ENCODE measurements around the gene USP12. TPM values are rescaled to one million over a fixed set of nuclear protein-coding genes. Genes with fewer than 3 reads are reported as not detected.

The USP12 gene
- total RNA-seq, 2 donors from 2014 or later = 11.6 to 23.0 TPM

DNA sequence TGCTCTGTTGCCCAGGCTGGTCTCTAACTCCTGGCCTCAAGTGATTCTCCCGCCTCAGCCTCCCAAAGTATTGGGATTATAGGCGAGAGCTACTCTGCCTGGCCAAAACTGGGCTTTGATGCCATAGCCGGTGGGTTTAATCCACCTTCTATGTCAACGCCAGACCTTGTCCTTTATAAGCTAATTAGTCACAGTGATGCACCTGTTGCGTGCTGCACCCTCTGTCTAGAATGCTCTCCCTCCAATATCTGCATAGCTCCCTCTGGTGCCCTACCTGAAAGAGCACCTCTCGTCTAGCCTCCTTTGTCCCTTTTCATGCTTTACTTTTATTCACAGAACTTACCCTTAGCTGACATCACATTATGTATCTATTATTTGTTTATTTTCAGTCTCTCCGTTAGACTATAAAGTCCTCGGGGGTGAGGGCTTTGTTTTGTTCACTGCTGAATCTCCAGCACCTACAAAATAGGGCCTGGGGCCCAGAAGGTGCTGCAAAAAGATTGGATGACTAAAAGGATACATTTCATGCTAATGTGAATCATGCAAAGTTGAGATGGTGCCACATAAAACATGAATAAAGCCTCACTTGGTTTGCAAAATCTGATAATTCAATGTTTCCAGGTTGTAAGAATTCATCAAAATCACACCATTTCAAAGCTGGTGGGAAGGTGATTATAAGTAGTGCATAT lies 148.1 kb downstream of the USP12 start:
- Histone ChIP-seq H3K4me1 (no peaks in the 10 kb centered on the region), H3K9me3 (no peaks in the 10 kb centered on the region), H3K27ac (no peak overlapping the region), H3K27me3 (no peaks in the 10 kb centered on the region), H3K36me3 (no peaks in the 10 kb centered on the region), H3K4me3 (no peak overlapping the region)
- TF ChIP-seq, protein P1, sequence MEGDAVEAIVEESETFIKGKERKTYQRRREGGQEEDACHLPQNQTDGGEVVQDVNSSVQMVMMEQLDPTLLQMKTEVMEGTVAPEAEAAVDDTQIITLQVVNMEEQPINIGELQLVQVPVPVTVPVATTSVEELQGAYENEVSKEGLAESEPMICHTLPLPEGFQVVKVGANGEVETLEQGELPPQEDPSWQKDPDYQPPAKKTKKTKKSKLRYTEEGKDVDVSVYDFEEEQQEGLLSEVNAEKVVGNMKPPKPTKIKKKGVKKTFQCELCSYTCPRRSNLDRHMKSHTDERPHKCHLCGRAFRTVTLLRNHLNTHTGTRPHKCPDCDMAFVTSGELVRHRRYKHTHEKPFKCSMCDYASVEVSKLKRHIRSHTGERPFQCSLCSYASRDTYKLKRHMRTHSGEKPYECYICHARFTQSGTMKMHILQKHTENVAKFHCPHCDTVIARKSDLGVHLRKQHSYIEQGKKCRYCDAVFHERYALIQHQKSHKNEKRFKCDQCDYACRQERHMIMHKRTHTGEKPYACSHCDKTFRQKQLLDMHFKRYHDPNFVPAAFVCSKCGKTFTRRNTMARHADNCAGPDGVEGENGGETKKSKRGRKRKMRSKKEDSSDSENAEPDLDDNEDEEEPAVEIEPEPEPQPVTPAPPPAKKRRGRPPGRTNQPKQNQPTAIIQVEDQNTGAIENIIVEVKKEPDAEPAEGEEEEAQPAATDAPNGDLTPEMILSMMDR (IDR thresholded peaks at IDR 0.05) = no peak
- DNase-seq (ENCODE audit: low spot score) = no peak

DNA sequence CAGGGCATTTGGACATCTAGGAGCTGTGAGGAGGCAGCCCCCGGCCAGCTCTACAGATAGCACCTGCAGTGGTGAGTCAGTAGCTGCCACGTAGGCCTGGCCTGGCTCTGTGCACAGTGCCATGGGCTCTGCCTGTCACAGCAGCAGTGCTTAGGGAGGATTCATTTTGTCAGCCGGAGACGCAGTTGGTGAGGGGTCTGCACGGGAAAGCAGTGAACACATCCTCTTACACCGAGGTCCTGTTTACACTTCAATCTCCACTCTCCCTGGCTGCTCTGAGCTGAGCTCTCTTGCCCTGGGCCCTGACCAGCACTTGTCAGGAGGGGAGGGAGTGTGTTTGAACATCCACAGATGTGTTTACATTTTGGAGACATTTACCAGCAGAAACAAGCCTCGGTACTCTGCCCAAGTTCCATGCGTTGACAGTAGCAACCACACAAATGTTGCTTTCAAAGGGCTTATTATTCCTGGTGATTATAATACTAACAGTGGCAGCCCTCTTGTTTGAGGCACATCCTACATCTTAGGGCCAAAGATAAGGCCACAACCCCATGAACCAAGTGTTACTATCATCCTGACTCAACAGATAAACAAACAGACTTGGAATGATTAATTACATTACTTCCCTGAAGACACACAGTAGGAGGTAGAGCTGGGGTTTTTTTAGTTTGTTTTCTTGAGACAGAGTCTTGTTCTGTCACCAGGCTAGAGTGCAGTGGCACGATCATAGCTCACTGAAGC lies 148.9 kb downstream of the USP12 start:
- Histone ChIP-seq H3K36me3 (no peaks in the 10 kb centered on the region), H3K9me3 (no peaks in the 10 kb centered on the region), H3K27me3 (no peaks in the 10 kb centered on the region), H3K4me3 (no peak overlapping the region), H3K4me1 (no peaks in the 10 kb centered on the region), H3K27ac (no peak overlapping the region)
- DNase-seq (ENCODE audit: low spot score) = no peak
- TF ChIP-seq, protein P1 (IDR thresholded peaks at IDR 0.05) = no peak

DNA sequence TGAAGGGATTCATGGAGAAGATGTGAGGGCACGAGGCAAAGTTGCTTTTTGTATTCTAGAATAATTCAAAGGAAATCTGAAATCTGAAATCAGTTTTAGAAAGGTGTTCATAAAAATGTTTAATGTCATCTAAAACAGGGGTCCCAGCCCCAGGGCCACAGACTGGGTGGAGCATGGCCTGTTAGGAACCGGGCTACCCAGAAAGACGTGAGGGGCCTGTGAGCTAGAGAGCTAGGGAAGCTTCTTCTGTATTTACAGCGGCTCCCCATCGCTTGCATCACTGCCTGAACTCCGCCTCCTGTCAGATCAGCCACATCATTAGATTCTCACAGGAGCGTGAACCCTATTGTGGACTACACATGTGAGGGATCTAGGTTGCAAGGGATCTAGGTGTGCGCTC lies 151.2 kb downstream of the USP12 start:
- Histone ChIP-seq H3K36me3 (no peaks in the 10 kb centered on the region), H3K4me1 (no peaks in the 10 kb centered on the region), H3K27me3 (no peaks in the 10 kb centered on the region), H3K27ac (no peak overlapping the region), H3K9me3 (no peaks in the 10 kb centered on the region), H3K4me3 (no peak overlapping the region)
- TF ChIP-seq, protein P1 (IDR thresholded peaks at IDR 0.05) = no peak
- DNase-seq (ENCODE audit: low spot score) = no peak

DNA sequence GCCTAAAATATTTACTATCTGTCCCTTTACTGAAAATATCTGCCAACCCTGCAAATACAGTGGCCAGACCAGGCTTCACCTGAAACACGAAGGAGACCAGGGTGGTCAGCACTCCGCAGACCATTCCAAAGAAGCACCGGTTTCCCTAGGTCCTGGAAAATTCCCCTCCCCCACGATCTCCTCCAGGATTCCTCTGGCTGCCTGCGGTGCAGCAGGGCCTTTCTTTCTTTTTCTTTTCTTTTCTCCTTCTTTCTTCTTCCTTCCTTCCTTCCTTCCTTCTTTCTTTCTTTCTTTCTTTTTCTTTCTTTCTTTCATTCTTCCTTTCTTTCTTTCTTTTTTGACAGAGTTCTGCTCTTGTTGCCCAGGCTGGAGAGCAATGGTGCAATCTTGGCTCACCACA lies 152.7 kb downstream of the USP12 start:
- DNase-seq (ENCODE audit: low spot score) = no peak
- Histone ChIP-seq H3K27me3 (no peaks in the 10 kb centered on the region), H3K4me3 (no peak overlapping the region), H3K4me1 (no peaks in the 10 kb centered on the region), H3K36me3 (no peaks in the 10 kb centered on the region), H3K9me3 (no peaks in the 10 kb centered on the region), H3K27ac (no peak overlapping the region)
- TF ChIP-seq, protein P1 (IDR thresholded peaks at IDR 0.05) = no peak

DNA sequence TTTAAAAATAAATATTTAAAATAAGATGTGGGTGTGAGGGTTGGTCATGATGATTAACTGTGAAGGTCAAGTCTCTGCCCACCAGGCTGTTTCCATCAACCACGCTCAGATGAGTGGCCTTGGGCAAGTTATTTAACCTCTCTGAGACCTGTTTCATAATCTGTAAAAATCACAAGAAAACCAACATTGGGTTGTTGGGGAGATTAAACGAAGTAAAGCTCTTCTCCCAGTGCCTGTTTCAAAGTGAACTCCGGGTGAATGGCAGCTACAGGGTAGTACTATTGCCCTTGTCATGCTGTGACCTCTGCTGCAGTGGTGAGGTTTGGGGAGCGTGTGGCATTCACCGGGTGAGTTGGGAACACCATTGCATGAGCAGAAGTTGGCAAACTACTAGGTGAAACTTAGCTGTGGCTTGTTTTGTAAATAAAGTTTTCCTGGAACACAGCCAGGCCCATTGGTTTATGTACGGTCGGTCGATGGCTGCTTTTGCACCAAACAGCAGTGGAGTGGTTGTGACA lies 153.2 kb downstream of the USP12 start:
- Histone ChIP-seq H3K36me3 (no peaks in the 10 kb centered on the region), H3K4me3 (no peak overlapping the region), H3K27ac (no peak overlapping the region), H3K4me1 (no peaks in the 10 kb centered on the region), H3K27me3 (no peaks in the 10 kb centered on the region), H3K9me3 (no peaks in the 10 kb centered on the region)
- no peak for DNase-seq (ENCODE audit: low spot score)
- TF ChIP-seq, protein P1 (IDR thresholded peaks at IDR 0.05) = no peak
